ENCODE data around the gene BTG1. TPM values are rescaled to one million over a fixed set of nuclear protein-coding genes. Genes with fewer than 3 reads are reported as not detected.

Gene BTG1
- total RNA-seq, 1 experiment from 2014 or later = 29.8 TPM

- Histone ChIP-seq H3K36me3 (ENCODE audit: low read depth, low read length) (no peaks in the 10 kb centered on the region), H3K27ac (ENCODE audit: low read length) (no peak overlapping the region), H3F3A (ENCODE audit: low read length, unreplicated experiment) (no peaks in the 10 kb centered on the region), H3K4me2 (ENCODE audit: low read length) (no peak overlapping the region), H3K4me3 (ENCODE audit: low read length) (no peak overlapping the region), H3K79me2 (ENCODE audit: low read length) (no peaks in the 10 kb centered on the region), H3K4me1 (ENCODE audit: insufficient read depth, low read length) (peaks cover 8% of the 10 kb centered on the region), H3K27me3 (ENCODE audit: low read length) (no peaks in the 10 kb centered on the region), H3K9me3 (ENCODE audit: low read length) (no peaks in the 10 kb centered on the region), H3K9ac (ENCODE audit: low read length) (no peak overlapping the region), H2AFZ (ENCODE audit: low read length) (no peak overlapping the region), H4K20me1 (ENCODE audit: low read length) (no peaks in the 10 kb centered on the region), H3K9me2 (replicated peaks; ENCODE audit: low read length) (no peaks in the 10 kb centered on the region)
- POLR2A ChIA-PET (ENCODE audit: unreplicated experiment) = no interaction called here
- intact Hi-C loops (cut with micrococcal nuclease) = no loop called here
- TF ChIP-seq EZH2 (IDR thresholded peaks at IDR 0.05; ENCODE audit: low read length, unreplicated experiment) (no peak), CTCF (conservative IDR thresholded peaks at IDR 0.05; ENCODE audit: low read depth, low read length) (no peak), EZH2phosphoT487 (IDR thresholded peaks at IDR 0.05; ENCODE audit: borderline replicate concordance, low read length) (no peak)
- no peak for ATAC-seq
- CTCF ChIA-PET = no interaction called here
- no TSS peak for BruUV-seq (replicated peaks)
- DNase-seq = no peak
Measured at GRCh38 chr12:92185052-92185451, 39.4 kb upstream of the BTG1 start.

GRCh38 chr12:92183575-92183974 lies 37.9 kb upstream of the BTG1 start:
- DNase-seq (no peak), ATAC-seq (no peak)
- ChIA-PET CTCF (no interaction called here), POLR2A (ENCODE audit: unreplicated experiment) (no interaction called here)
- Histone ChIP-seq H3K4me3 (ENCODE audit: low read length) (no peak overlapping the region), H3K4me2 (ENCODE audit: low read length) (no peak overlapping the region), H2AFZ (ENCODE audit: low read length) (no peak overlapping the region), H4K20me1 (ENCODE audit: low read length) (no peaks in the 10 kb centered on the region), H3K9me3 (ENCODE audit: low read length) (no peaks in the 10 kb centered on the region), H3F3A (ENCODE audit: low read length, unreplicated experiment) (no peaks in the 10 kb centered on the region), H3K9me2 (replicated peaks; ENCODE audit: low read length) (no peaks in the 10 kb centered on the region), H3K36me3 (ENCODE audit: low read depth, low read length) (no peaks in the 10 kb centered on the region), H3K9ac (ENCODE audit: low read length) (no peak overlapping the region), H3K27me3 (ENCODE audit: low read length) (no peaks in the 10 kb centered on the region), H3K27ac (ENCODE audit: low read length) (no peak overlapping the region), H3K4me1 (ENCODE audit: insufficient read depth, low read length) (peaks cover 8% of the 10 kb centered on the region), H3K79me2 (ENCODE audit: low read length) (no peaks in the 10 kb centered on the region)
- no peak for TF ChIP-seq EZH2 (IDR thresholded peaks at IDR 0.05; ENCODE audit: low read length, unreplicated experiment)
- no peak for TF ChIP-seq CTCF (conservative IDR thresholded peaks at IDR 0.05; ENCODE audit: low read depth, low read length)
- no peak for TF ChIP-seq EZH2phosphoT487 (IDR thresholded peaks at IDR 0.05; ENCODE audit: borderline replicate concordance, low read length)
- intact Hi-C loops (cut with micrococcal nuclease) = no loop called here
- BruUV-seq (replicated peaks) = no TSS peak

- Histone ChIP-seq H3K9ac (ENCODE audit: low read length) (no peak overlapping the region), H3K4me1 (ENCODE audit: insufficient read depth, low read length) (peaks cover 8% of the 10 kb centered on the region), H3K4me3 (ENCODE audit: low read length) (no peak overlapping the region), H3K79me2 (ENCODE audit: low read length) (no peaks in the 10 kb centered on the region), H3K4me2 (ENCODE audit: low read length) (no peak overlapping the region), H2AFZ (ENCODE audit: low read length) (no peak overlapping the region), H4K20me1 (ENCODE audit: low read length) (no peaks in the 10 kb centered on the region), H3K9me3 (ENCODE audit: low read length) (no peaks in the 10 kb centered on the region), H3K9me2 (replicated peaks; ENCODE audit: low read length) (no peaks in the 10 kb centered on the region), H3K36me3 (ENCODE audit: low read depth, low read length) (no peaks in the 10 kb centered on the region), H3K27me3 (ENCODE audit: low read length) (no peaks in the 10 kb centered on the region), H3K27ac (ENCODE audit: low read length) (no peak overlapping the region), H3F3A (ENCODE audit: low read length, unreplicated experiment) (no peaks in the 10 kb centered on the region)
- no TSS peak for BruUV-seq (replicated peaks)
- ChIA-PET CTCF (no interaction called here), POLR2A (ENCODE audit: unreplicated experiment) (no interaction called here)
- ATAC-seq = no peak
- TF ChIP-seq CTCF (conservative IDR thresholded peaks at IDR 0.05; ENCODE audit: low read depth, low read length) (no peak), EZH2phosphoT487 (IDR thresholded peaks at IDR 0.05; ENCODE audit: borderline replicate concordance, low read length) (no peak), EZH2 (IDR thresholded peaks at IDR 0.05; ENCODE audit: low read length, unreplicated experiment) (no peak)
- intact Hi-C loops (cut with micrococcal nuclease) = no loop called here
- DNase-seq = no peak
Measured at GRCh38 chr12:92178340-92178739, 32.7 kb upstream of the BTG1 start.
